Stimulated activated CD4-positive, alpha-beta T cell treated with anti-CD3 and anti-CD28 coated beads, Interleukin-1b, Interleukin-23, amount 100 ng/mL, for 48 hours (primary cell): ENCODE data around the gene OLIG1.

Source experiments
- DNase-seq: peaks from one replicate; pipeline ENCODE4 v3.0.0-alpha.2; 2020

Gene OLIG1

DNA sequence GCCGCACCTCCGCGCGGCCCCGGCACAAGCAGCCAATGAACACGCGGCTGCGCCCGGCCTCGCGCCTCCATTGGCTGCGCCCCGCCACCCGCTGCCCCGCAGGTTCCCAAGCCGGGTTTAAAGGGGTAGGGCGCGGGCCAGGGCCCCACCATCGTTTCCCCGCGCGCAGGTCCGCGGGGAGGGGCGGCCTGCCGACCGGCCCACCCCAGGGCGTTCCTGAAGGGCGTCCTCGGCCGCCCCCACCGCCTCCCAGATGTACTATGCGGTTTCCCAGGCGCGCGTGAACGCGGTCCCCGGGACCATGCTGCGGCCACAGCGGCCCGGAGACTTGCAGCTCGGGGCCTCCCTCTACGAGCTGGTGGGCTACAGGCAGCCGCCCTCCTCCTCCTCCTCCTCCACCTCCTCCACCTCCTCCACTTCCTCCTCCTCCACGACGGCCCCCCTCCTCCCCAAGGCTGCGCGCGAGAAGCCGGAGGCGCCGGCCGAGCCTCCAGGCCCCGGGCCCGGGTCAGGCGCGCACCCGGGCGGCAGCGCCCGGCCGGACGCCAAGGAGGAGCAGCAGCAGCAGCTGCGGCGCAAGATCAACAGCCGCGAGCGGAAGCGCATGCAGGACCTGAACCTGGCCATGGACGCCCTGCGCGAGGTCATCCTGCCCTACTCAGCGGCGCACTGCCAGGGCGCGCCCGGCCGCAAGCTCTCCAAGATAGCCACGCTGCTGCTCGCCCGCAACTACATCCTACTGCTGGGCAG, at the start of gene OLIG1:
Gene OLIG1 (plus strand): TSS at position 148 of the 750 bp plus-strand sequence. CDS start 106 bp downstream, at position 254.
- peak; percentile 44 for DNase-seq

GRCh38 chr21:33020558-33021100, 49.3 kb upstream of the OLIG1 start:
- DNase-seq = no peak

GRCh38 chr21:33021150-33021549, 48.8 kb upstream of the OLIG1 start:
- DNase-seq = no peak

DNA sequence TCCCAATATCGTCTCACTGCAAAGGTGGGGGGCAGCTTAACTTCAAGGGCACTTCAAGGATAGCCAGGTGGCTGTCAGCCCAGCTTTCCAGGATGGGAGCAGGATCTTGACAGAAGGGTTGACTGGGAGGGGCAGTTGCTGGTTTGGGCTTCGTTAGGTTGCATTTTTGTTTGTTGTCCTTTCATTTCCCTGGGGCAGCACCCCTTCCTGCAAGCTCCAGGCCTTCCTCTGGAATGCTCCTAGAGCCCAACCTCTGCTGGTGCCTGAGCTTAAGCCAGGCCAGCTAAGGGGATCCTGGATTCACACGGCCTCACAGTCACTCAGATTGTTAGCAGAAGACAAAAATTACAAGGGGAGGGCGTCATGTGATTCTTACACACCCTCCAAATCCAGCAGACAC, 48.3 kb upstream of the OLIG1 start:
- DNase-seq = no peak

DNA sequence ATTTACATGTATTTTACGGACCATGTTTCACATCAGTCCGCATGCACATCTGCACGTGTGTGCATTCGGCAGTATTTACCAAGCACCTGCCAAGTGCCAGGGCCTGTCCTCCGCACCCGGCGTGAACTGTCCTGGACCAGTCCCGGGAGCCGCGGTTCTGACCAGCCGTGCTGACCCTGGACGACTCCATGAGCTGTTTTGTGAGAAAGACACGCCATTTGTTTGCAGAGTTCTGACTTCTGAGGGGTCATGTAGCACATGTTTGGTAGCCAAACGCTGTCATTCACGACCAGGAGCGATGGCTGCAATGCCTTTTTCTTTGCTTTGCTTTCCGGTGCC, 47.5 kb upstream of the OLIG1 start:
- no peak for DNase-seq

GRCh38 chr21:33022828-33023573, 46.9 kb upstream of the OLIG1 start:
- no peak for DNase-seq

DNA sequence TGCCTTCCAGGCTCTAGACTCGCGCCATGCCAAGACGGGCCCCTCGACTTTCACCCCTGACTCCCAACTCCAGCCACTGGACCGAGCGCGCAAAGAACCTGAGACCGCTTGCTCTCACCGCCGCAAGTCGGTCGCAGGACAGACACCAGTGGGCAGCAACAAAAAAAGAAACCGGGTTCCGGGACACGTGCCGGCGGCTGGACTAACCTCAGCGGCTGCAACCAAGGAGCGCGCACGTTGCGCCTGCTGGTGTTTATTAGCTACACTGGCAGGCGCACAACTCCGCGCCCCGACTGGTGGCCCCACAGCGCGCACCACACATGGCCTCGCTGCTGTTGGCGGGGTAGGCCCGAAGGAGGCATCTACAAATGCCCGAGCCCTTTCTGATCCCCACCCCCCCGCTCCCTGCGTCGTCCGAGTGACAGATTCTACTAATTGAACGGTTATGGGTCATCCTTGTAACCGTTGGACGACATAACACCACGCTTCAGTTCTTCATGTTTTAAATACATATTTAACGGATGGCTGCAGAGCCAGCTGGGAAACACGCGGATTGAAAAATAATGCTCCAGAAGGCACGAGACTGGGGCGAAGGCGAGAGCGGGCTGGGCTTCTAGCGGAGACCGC, 46.3 kb upstream of the OLIG1 start:
- no peak for DNase-seq

DNA sequence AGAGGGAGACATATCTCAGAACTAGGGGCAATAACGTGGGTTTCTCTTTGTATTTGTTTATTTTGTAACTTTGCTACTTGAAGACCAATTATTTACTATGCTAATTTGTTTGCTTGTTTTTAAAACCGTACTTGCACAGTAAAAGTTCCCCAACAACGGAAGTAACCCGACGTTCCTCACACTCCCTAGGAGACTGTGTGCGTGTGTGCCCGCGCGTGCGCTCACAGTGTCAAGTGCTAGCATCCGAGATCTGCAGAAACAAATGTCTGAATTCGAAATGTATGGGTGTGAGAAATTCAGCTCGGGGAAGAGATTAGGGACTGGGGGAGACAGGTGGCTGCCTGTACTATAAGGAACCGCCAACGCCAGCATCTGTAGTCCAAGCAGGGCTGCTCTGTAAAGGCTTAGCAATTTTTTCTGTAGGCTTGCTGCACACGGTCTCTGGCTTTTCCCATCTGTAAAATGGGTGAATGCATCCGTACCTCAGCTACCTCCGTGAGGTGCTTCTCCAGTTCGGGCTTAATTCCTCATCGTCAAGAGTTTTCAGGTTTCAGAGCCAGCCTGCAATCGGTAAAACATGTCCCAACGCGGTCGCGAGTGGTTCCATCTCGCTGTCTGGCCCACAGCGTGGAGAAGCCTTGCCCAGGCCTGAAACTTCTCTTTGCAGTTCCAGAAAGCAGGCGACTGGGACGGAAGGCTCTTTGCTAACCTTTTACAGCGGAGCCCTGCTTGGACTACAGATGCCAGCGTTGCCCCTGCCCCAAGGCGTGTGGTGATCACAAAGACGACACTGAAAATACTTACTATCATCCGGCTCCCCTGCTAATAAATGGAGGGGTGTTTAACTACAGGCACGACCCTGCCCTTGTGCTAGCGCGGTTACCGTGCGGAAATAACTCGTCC, 45.5 kb upstream of the OLIG1 start:
- no peak for DNase-seq

- no peak for DNase-seq
These were observed 44.8 kb upstream of the OLIG1 start for GRCh38 chr21:33025106-33025488.

- no peak for DNase-seq
These were observed 44.2 kb upstream of the OLIG1 start, which contains the start of gene OLIG2 for GRCh38 chr21:33025489-33026442. TSS of gene OLIG2 (plus strand) at chr21:33025935. CDS start at chr21:33026863, 928 bp downstream.

GRCh38 chr21:33026443-33026858, 43.5 kb upstream of the OLIG1 start:
- DNase-seq = no peak

- no peak for DNase-seq
These were observed 43.0 kb upstream of the OLIG1 start for GRCh38 chr21:33026878-33027400.

DNA sequence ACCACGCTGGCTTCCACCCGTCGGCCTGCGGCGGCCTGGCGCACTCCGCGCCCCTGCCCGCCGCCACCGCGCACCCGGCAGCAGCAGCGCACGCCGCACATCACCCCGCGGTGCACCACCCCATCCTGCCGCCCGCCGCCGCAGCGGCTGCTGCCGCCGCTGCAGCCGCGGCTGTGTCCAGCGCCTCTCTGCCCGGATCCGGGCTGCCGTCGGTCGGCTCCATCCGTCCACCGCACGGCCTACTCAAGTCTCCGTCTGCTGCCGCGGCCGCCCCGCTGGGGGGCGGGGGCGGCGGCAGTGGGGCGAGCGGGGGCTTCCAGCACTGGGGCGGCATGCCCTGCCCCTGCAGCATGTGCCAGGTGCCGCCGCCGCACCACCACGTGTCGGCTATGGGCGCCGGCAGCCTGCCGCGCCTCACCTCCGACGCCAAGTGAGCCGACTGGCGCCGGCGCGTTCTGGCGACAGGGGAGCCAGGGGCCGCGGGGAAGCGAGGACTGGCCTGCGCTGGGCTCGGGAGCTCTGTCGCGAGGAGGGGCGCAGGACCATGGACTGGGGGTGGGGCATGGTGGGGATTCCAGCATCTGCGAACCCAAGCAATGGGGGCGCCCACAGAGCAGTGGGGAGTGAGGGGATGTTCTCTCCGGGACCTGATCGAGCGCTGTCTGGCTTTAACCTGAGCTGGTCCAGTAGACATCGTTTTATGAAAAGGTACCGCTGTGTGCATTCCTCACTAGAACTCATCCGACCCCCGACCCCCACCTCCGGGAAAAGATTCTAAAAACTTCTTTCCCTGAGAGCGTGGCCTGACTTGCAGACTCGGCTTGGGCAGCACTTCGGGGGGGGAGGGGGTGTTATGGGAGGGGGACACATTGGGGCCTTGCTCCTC, 42.3 kb upstream of the OLIG1 start:
- DNase-seq = no peak

- no peak for DNase-seq
These were observed 41.7 kb upstream of the OLIG1 start for GRCh38 chr21:33028287-33028670.

- peak; percentile 23 for DNase-seq
These were observed 41.1 kb upstream of the OLIG1 start for GRCh38 chr21:33028773-33029384.

DNA sequence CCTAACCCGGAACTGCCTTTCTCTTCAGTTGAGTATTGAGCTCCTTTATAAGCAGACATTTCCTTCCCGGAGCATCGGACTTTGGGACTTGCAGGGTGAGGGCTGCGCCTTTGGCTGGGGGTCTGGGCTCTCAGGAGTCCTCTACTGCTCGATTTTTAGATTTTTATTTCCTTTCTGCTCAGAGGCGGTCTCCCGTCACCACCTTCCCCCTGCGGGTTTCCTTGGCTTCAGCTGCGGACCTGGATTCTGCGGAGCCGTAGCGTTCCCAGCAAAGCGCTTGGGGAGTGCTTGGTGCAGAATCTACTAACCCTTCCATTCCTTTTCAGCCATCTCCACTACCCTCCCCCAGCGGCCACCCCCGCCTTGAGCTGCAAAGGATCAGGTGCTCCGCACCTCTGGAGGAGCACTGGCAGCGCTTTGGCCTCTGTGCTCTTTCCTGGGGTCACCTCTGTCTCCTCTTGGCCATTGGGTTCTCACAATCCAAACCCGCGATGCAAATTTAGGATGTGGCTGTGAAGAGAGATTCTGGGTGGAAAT, 40.5 kb upstream of the OLIG1 start:
- no peak for DNase-seq

DNA sequence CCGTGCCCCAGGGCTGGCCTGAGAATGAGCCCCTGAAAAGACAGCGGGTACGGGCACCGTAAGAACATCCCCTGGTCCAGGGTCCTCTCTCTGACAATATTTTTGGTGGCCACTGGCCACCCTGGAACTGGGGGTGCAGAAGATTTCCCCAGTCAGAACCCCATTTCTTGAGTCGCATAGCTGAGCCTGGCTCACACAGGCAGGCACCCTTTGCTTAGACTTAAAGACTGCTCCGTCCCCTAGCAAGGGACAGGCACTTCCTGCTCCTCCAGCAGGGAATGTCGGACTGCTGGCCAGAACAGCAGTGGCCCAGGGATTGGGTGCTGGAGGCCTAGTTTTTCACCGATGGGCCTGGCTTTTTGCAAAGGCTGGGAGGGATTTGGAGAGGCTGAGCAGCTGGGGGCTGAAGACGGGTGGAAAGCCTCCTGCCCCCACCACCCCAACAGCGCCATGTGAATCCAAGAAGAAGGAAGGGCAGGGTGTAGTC, 39.9 kb upstream of the OLIG1 start:
- no peak for DNase-seq

DNA sequence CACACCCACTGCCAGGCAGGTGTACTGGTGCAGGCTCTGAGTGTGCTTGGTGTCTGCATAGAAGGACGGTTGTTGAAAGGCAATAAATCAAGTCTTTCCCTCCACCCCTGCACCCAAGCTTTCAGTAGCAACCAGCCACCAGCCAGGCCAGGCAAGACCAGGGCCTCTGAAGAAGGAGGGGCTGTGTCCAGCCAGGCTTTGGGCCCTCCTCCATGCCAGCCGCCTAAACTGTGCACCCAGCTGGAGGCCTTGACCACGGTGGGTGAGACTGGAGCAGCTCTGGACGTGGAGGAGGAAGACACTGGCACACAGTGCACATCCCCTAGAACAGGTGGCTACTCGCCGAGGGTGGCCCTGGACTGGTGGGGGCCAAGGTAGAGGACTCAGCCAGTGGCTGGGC, 39.3 kb upstream of the OLIG1 start:
- no peak for DNase-seq
